PC-9 (cell line): ENCODE measurements around the gene GAA. TPM values are rescaled to one million over a fixed set of nuclear protein-coding genes. Genes with fewer than 3 reads are reported as not detected.

Source experiments
- BruUV-seq: library from RNA; stranded (reverse); fragments of 400-500 nt; replicated peaks from 2 replicates; lab custom pipeline; 2021; lab: Mats Ljungman, UMichigan
- CTCF ChIA-PET: fragments of 300-600 bp; sonication (Branson Sonifier 250); formaldehyde crosslinking; loops from one replicate; lab custom pipeline; 2022; ENCODE audit warnings: antibody characterized with exemption; lab: Charles Lee
- POLR2A ChIA-PET: fragments of 300-600 bp; sonication (Branson Sonifier 250); formaldehyde crosslinking; loops from one replicate; lab custom pipeline; 2022; ENCODE audit warnings: antibody characterized with exemption; ENCODE audit not compliant: unreplicated experiment; lab: Charles Lee
- DNase-seq, 2 experiments: peaks; one replicate each; pipeline versions ENCODE4 v3.0.0 to v3.0.0-alpha.2; 2015 to 2022; ENCODE audit warnings: mixed read lengths in 1 of 2
- H2AFZ ChIP-seq: fragments of 200-600 bp; sonication (generic); 2 replicates; pipeline ENCODE4 v1.8.1; 2017; ENCODE audit warnings: antibody characterized with exemption
- H3F3A ChIP-seq: fragments of 200-600 bp; sonication (generic); 2 replicates; pipeline ENCODE4 v1.8.1; 2017; ENCODE audit warnings: antibody characterized with exemption, mild to moderate bottlenecking, low read depth; ENCODE audit not compliant: insufficient read depth
- H3K27ac ChIP-seq: fragments of 200-600 bp; sonication (generic); 2 replicates; pipeline ENCODE4 v1.6.1; 2016; ENCODE audit warnings: mixed run types
- H3K27me3 ChIP-seq: fragments of 200-600 bp; sonication (generic); 2 replicates; pipeline ENCODE4 v1.6.1; 2016; ENCODE audit warnings: low read depth, mixed run types; ENCODE audit not compliant: insufficient read depth
- H3K36me3 ChIP-seq: fragments of 200-600 bp; sonication (generic); 2 replicates; pipeline ENCODE4 v1.6.1; 2016; ENCODE audit warnings: low read depth, mixed run types
- H3K4me1 ChIP-seq: fragments of 200-600 bp; sonication (generic); replicated peaks from 2 replicates; pipeline ENCODE4 v1.6.1; 2016; ENCODE audit warnings: mixed run types; ENCODE audit not compliant: insufficient read depth
- H3K4me2 ChIP-seq: fragments of 200-600 bp; sonication (generic); 2 replicates; pipeline ENCODE4 v1.6.1; 2017; ENCODE audit warnings: mixed run types
- H3K4me3 ChIP-seq: fragments of 200-600 bp; sonication (generic); 2 replicates; pipeline ENCODE4 v1.6.1; 2016; ENCODE audit warnings: mixed run types
- H3K79me2 ChIP-seq: fragments of 200-600 bp; sonication (generic); 2 replicates; pipeline ENCODE4 v1.6.1; 2017; ENCODE audit warnings: low read depth, mixed run types
- H3K9me2 ChIP-seq: fragments of 200-600 bp; sonication (generic); 2 replicates; pipeline ENCODE4 v1.8.1; 2017; ENCODE audit warnings: mild to moderate bottlenecking; ENCODE audit not compliant: insufficient read depth
- H3K9me3 ChIP-seq: fragments of 200-600 bp; sonication (generic); 2 replicates; pipeline ENCODE4 v1.8.1; 2016; ENCODE audit warnings: low read depth; ENCODE audit not compliant: insufficient read depth
- H4K20me1 ChIP-seq: fragments of 200-600 bp; sonication (generic); 2 replicates; pipeline ENCODE4 v1.8.1; 2017; ENCODE audit not compliant: insufficient read depth
- CTCF ChIP-seq: fragments of 200-600 bp; sonication (generic); conservative IDR thresholded peaks from 2 replicates; pipeline ENCODE4 v1.6.1; 2017; ENCODE audit warnings: mixed run types, antibody characterized with exemption, mild to moderate bottlenecking, moderate library complexity
- EZH2 ChIP-seq: fragments of 200-600 bp; sonication (generic); IDR thresholded peaks from 2 replicates; pipeline ENCODE4 v1.8.0; 2017; ENCODE audit warnings: antibody characterized with exemption, low read depth
- intact Hi-C: fragments of 100-400 bp; cut with micrococcal nuclease; formaldehyde crosslinking; loops from one replicate; pipeline ENCODE4 v1.10.0; 2022; ENCODE audit not compliant: unreplicated experiment
- total RNA-seq: library from RNA; stranded (reverse); gene quantifications from 2 replicates; pipeline ENCODE4 v1.2.3, GENCODE V29; 2021

Gene GAA
- total RNA-seq, 1 experiment from 2014 or later: 86.9 TPM

- no peaks in the 10 kb centered on the region for H3K79me2 ChIP-seq
- no peak overlapping the region for H3K4me3 ChIP-seq
- no peaks in the 10 kb centered on the region for H3F3A ChIP-seq
- ChIA-PET CTCF (no interaction called here), POLR2A (interaction anchor here (0.6 kb wide), 1 partner anchor 57 kb away, joined by 4 read pairs; no protein-coding TSS in a partner anchor)
- H2AFZ ChIP-seq: no peak overlapping the region
- TF ChIP-seq EZH2 (no peak), CTCF (no peak)
- H3K9me3 ChIP-seq: no peaks in the 10 kb centered on the region
- H3K27me3 ChIP-seq: no peaks in the 10 kb centered on the region
- no peak overlapping the region for H3K27ac ChIP-seq
- no peak for DNase-seq
- no peaks in the 10 kb centered on the region for H3K9me2 ChIP-seq
- H3K36me3 ChIP-seq: no peaks in the 10 kb centered on the region
- intact Hi-C loops: no loop called here
- BruUV-seq: no TSS peak
- H3K4me1 ChIP-seq: no peaks in the 10 kb centered on the region
- H3K4me2 ChIP-seq: no peak overlapping the region
- no peaks in the 10 kb centered on the region for H4K20me1 ChIP-seq
Measured at GRCh38 chr17:80118601-80119270, 17.4 kb downstream of the GAA start.

GRCh38 chr17:80119271-80119791 is 17.9 kb downstream of the GAA start:
- no peak overlapping the region for H2AFZ ChIP-seq
- H3K4me3 ChIP-seq: no peak overlapping the region
- no peaks in the 10 kb centered on the region for H4K20me1 ChIP-seq
- no peaks in the 10 kb centered on the region for H3K9me2 ChIP-seq
- H3K79me2 ChIP-seq: no peaks in the 10 kb centered on the region
- no peaks in the 10 kb centered on the region for H3K27me3 ChIP-seq
- no peaks in the 10 kb centered on the region for H3F3A ChIP-seq
- no peak for TF ChIP-seq CTCF
- no peak for TF ChIP-seq EZH2
- H3K4me2 ChIP-seq: no peak overlapping the region
- TSS peak; percentile 45 for BruUV-seq
- H3K9me3 ChIP-seq: no peaks in the 10 kb centered on the region
- no peaks in the 10 kb centered on the region for H3K36me3 ChIP-seq
- CTCF ChIA-PET: no interaction called here
- intact Hi-C loops: no loop called here
- H3K27ac ChIP-seq: no peak overlapping the region
- H3K4me1 ChIP-seq: no peaks in the 10 kb centered on the region
- POLR2A ChIA-PET: no interaction called here
- no peak for DNase-seq

- CTCF ChIA-PET: no interaction called here
- H3K9me2 ChIP-seq: no peaks in the 10 kb centered on the region
- no TSS peak for BruUV-seq
- H3K4me2 ChIP-seq: no peak overlapping the region
- no peak for DNase-seq
- no peaks in the 10 kb centered on the region for H3K4me1 ChIP-seq
- no peaks in the 10 kb centered on the region for H3F3A ChIP-seq
- no peak overlapping the region for H3K27ac ChIP-seq
- TF ChIP-seq CTCF (no peak), EZH2 (no peak)
- H4K20me1 ChIP-seq: no peaks in the 10 kb centered on the region
- no peaks in the 10 kb centered on the region for H3K36me3 ChIP-seq
- H3K79me2 ChIP-seq: no peaks in the 10 kb centered on the region
- POLR2A ChIA-PET: no interaction called here
- H3K4me3 ChIP-seq: no peak overlapping the region
- no peaks in the 10 kb centered on the region for H3K9me3 ChIP-seq
- intact Hi-C loops: no loop called here
- no peaks in the 10 kb centered on the region for H3K27me3 ChIP-seq
- no peak overlapping the region for H2AFZ ChIP-seq
Measured at GRCh38 chr17:80119839-80120238, 18.5 kb downstream of the GAA start.
